GM12892 (cell line): Measurements from ENCODE around the gene ZNF556.

ENCODE experiments used
- POLR2A ChIP-seq: IDR thresholded peaks from 2 replicates; pipeline ENCODE4 v1.6.1; 2011; ENCODE audit warnings: low read depth, low read length, control low read depth
- POLR2AphosphoS5 ChIP-seq: IDR thresholded peaks from 2 replicates; pipeline ENCODE4 v1.6.1; 2011; ENCODE audit warnings: low read depth, low read length, control low read depth
- TAF1 ChIP-seq: IDR thresholded peaks from 2 replicates; pipeline ENCODE4 v1.6.1; 2011; ENCODE audit warnings: low read depth, mild to moderate bottlenecking, control low read depth, low read length, borderline replicate concordance

DNA sequence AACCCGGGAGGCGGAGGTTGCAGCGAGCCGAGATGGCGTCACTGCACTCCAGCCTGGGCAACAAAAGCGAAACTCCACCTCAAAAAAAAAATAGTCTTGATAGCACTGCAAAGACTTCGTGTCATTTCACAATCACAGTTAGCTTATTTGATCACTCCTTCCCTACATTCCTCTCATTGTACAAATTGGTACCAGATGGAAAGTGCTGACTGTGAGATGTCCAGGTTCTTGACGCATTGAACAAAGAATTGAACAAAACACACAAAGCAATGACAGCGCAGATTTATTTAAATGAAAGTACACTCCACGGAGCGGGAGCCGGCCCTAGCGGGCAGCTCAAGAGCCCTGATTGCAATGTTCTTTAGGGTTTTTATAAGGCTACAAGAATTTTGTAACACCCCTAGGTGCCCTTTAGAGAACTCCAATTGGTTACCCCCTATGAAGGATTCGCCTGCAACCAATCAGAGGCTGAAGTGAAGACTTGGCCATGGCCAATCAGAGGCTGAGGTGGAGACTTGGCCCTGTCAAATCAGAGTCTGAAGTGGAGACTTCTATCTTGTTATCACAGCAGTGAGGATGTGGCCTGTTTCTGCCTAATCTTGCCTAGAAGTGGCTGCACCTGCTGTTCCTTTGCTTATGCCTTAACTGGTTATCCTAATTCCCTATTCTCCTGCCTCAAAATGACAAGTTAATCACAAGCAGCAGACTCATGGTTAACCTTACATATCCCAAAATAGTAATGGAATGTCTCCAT is 16.7 kb downstream of the ZNF556 start:
- TF ChIP-seq POLR2AphosphoS5 (no peak), TAF1 (no peak), POLR2A (no peak)
